ENCODE data around the gene MTRF1.
"Not testable (repeated sequence)": the region's sequence is repeated elsewhere in the genome, so short reads cannot be mapped to it uniquely, and the experiment has no call there.

The MTRF1 gene

GRCh38 chr13:41279156-41279555, 15.8 kb upstream of the MTRF1 start:
- DNase-seq: not testable (repeated sequence)

- no peak for DNase-seq
These were observed 13.4 kb upstream of the MTRF1 start for GRCh38 chr13:41276824-41277223.

- no peak for DNase-seq
These were observed 11.5 kb upstream of the MTRF1 start for GRCh38 chr13:41274881-41275280.

GRCh38 chr13:41273831-41274441, 10.6 kb upstream of the MTRF1 start:
- DNase-seq: no peak

GRCh38 chr13:41271456-41272285, 8.3 kb upstream of the MTRF1 start:
- DNase-seq: peak; percentile 29

GRCh38 chr13:41268764-41269163, 5.4 kb upstream of the MTRF1 start:
- DNase-seq: no peak

- DNase-seq: no peak
These were observed 3.7 kb upstream of the MTRF1 start for GRCh38 chr13:41267106-41267505.

GRCh38 chr13:41259875-41260501, 3.4 kb downstream of the MTRF1 start:
- DNase-seq: no peak

- no peak for DNase-seq
These were observed 5.8 kb downstream of the MTRF1 start for GRCh38 chr13:41257535-41257934.

GRCh38 chr13:41254902-41255301, 8.5 kb downstream of the MTRF1 start:
- no peak for DNase-seq

GRCh38 chr13:41250993-41251392, 12.4 kb downstream of the MTRF1 start:
- no peak for DNase-seq

GRCh38 chr13:41246969-41247680, 16.3 kb downstream of the MTRF1 start:
- DNase-seq: no peak

- no peak for DNase-seq
These were observed 18.8 kb downstream of the MTRF1 start for GRCh38 chr13:41244556-41244955.

- no peak for DNase-seq
These were observed 21.8 kb downstream of the MTRF1 start for GRCh38 chr13:41241626-41242025.

- no peak for DNase-seq
These were observed 27.0 kb downstream of the MTRF1 start for GRCh38 chr13:41236369-41236768.

GRCh38 chr13:41232578-41233480, 30.5 kb downstream of the MTRF1 start:
- no peak for DNase-seq

GRCh38 chr13:41231786-41232185, 31.6 kb downstream of the MTRF1 start:
- no peak for DNase-seq

- no peak for DNase-seq
These were observed 32.2 kb downstream of the MTRF1 start for GRCh38 chr13:41231025-41231677.

GRCh38 chr13:41229356-41229755, 34.0 kb downstream of the MTRF1 start:
- DNase-seq: no peak

GRCh38 chr13:41224113-41225110, 39.0 kb downstream of the MTRF1 start:
- DNase-seq: no peak
